DND-41 (cell line): ENCODE data around the gene PPOX.

Experiments
- CTCF ChIP-seq: IDR thresholded peaks from 2 replicates; pipeline ENCODE4 v1.5.1; 2012; ENCODE audit warnings: borderline replicate concordance, low read length, moderate library complexity, mild to moderate bottlenecking; ENCODE audit not compliant: poor library complexity, severe bottlenecking; ENCODE audit errors: extremely low read depth
- EZH2 ChIP-seq: IDR thresholded peaks from 3 replicates; pipeline ENCODE4 v1.6.1; 2012; ENCODE audit warnings: borderline replicate concordance, low read depth, mild to moderate bottlenecking, moderate library complexity, low read length, inconsistent platforms; ENCODE audit not compliant: severe bottlenecking

- TF ChIP-seq CTCF = no peak
- no peak for TF ChIP-seq EZH2
Measured at GRCh38 chr1:161130266-161130665, 36.0 kb upstream of the PPOX start.
